Measurements from ENCODE around the gene PSMD14. TPM values are rescaled to one million over a fixed set of nuclear protein-coding genes. Genes with fewer than 3 reads are reported as not detected.

PSMD14 gene
- total and polyA plus RNA-seq, 2 donors (not counting 1 experiment from before 2014, with no cell fraction given) = 7.4 to 27.0 TPM

DNA sequence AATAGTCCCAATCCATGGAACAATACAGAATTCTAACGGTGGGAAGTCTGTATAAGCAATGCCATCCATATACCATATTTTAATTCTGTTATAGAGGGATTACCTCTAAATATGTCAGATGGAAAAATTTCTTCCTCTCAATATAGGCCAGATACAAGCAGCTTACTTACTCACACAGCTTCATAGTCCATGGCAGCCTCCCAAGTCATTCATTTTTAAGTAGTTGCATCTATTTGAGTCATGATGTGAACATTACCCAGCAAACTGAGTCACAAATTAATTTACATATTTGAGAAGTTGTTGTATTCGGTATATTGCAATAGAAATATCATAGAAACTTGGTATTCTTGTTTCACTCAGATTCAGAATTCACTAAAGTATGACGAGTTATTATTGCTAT is 128.2 kb downstream of the PSMD14 start:
- Histone ChIP-seq H3K79me2 (ENCODE audit: control insufficient read depth, insufficient read depth, low read length) (no peaks in the 10 kb centered on the region), H3K9ac (ENCODE audit: low read length) (no peak overlapping the region), H3K4me1 (ENCODE audit: control insufficient read depth in 2 of 2, insufficient read depth in 2 of 2, low read length in 2 of 2) (no peaks in the 10 kb centered on the region), H3K27ac (ENCODE audit: low read length in 2 of 2) (no peak overlapping the region), H2AFZ (ENCODE audit: insufficient read depth, low read depth, low read length, poor library complexity, severe bottlenecking) (no peak overlapping the region), H4K20me1 (ENCODE audit: control insufficient read depth, insufficient read depth, low read length, poor library complexity, severe bottlenecking) (no peaks in the 10 kb centered on the region), H3K9me3 (ENCODE audit: control extremely low read depth in 1 of 3, control insufficient read depth in 2 of 3, insufficient read depth in 1 of 3, low read length in 2 of 3) (peaks cover 0 to 4% (median 0%) of the 10 kb centered on the region in 3 donors), H3K36me3 (replicated peaks in 1 of 2; ENCODE audit: control extremely low read depth in 1 of 2, control insufficient read depth in 1 of 2, extremely low read depth in 1 of 2, insufficient read depth in 2 of 2, low read length in 1 of 2) (no peaks in the 10 kb centered on the region), H3K27me3 (replicated peaks in 1 of 4; ENCODE audit: control extremely low read depth in 1 of 4, control insufficient read depth in 3 of 4, insufficient read depth in 4 of 4, low read length in 3 of 4) (peaks cover 0 to 22% (median 4%) of the 10 kb centered on the region in 4 experiments), H3K4me2 (replicated peaks; ENCODE audit: low read depth, low read length, poor library complexity, severe bottlenecking) (no peak overlapping the region), H3K4me3 (ENCODE audit: control extremely low read depth in 1 of 5, extremely low read depth in 1 of 5, insufficient read depth in 1 of 5, low read depth in 2 of 5, low read length in 4 of 5) (no peak overlapping the region)
- Mint-ChIP-seq H3K9me3 (ENCODE audit: insufficient read depth) (no peaks in the 10 kb centered on the region), H3K27ac (no peak overlapping the region), H3K27me3 (peaks cover 45% of the 10 kb centered on the region), H3K4me3 (no peak overlapping the region), H3K4me1 (no peaks in the 10 kb centered on the region)
- TF ChIP-seq CTCF (IDR thresholded peaks at IDR 0.05) = no peak
- no peak for TF ChIP-seq EZH2 (IDR thresholded peaks at IDR 0.05; ENCODE audit: borderline replicate concordance, insufficient read depth, low read depth, low read length, poor library complexity, severe bottlenecking)
- DNase-seq (no peak), ATAC-seq (ENCODE audit: low read depth) (no peak)
- intact Hi-C loops (cut with micrococcal nuclease) = no loop called here
- WGBS (ENCODE audit: insufficient coverage) = no CpG with 5 or more reads among the region's 3 CpGs
- POLR2A ChIA-PET = no interaction called here
- CTCF ChIA-PET = no interaction called here

DNA sequence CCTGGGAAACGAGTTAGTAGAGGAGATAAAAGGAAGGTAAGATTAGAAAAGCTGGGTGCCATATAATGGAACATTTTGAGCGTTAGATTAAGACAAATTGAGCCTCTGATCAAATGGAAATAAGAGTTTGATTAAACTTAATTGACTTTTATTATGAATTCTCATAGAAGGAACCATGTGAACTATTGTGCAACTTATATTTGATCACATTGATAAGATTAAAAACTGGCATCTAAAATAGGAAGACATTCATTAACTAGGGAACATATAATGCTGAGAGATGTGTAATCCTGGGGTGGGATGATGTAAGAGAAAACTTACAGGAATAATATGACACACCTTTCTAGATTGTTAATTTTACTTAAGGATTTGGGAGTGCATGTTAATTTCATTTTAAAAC is 130.4 kb downstream of the PSMD14 start:
- peaks cover 0 to 4% (median 0%) of the 10 kb centered on the region in 3 donors for H3K9me3 ChIP-seq (ENCODE audit: control extremely low read depth in 1 of 3, control insufficient read depth in 2 of 3, insufficient read depth in 1 of 3, low read length in 2 of 3)
- no peak for ATAC-seq (ENCODE audit: low read depth)
- H3K79me2 ChIP-seq (ENCODE audit: control insufficient read depth, insufficient read depth, low read length) = no peaks in the 10 kb centered on the region
- H3K36me3 ChIP-seq (replicated peaks in 1 of 2; ENCODE audit: control extremely low read depth in 1 of 2, control insufficient read depth in 1 of 2, extremely low read depth in 1 of 2, insufficient read depth in 2 of 2, low read length in 1 of 2) = no peaks in the 10 kb centered on the region
- intact Hi-C loops (cut with micrococcal nuclease) = no loop called here
- no peak overlapping the region for H3K4me3 ChIP-seq (ENCODE audit: control extremely low read depth in 1 of 5, extremely low read depth in 1 of 5, insufficient read depth in 1 of 5, low read depth in 2 of 5, low read length in 4 of 5)
- Mint-ChIP-seq H3K4me3 (no peak overlapping the region), H3K27ac (no peak overlapping the region), H3K4me1 (no peaks in the 10 kb centered on the region), H3K9me3 (ENCODE audit: insufficient read depth) (no peaks in the 10 kb centered on the region), H3K27me3 (peaks cover 44% of the 10 kb centered on the region)
- WGBS (ENCODE audit: insufficient coverage) = 57% methylated on average over 1 of the region's 2 CpGs
- H3K4me1 ChIP-seq (ENCODE audit: control insufficient read depth in 2 of 2, insufficient read depth in 2 of 2, low read length in 2 of 2) = no peaks in the 10 kb centered on the region
- H3K9ac ChIP-seq (ENCODE audit: low read length) = no peak overlapping the region
- H3K27me3 ChIP-seq (replicated peaks in 1 of 4; ENCODE audit: control extremely low read depth in 1 of 4, control insufficient read depth in 3 of 4, insufficient read depth in 4 of 4, low read length in 3 of 4) = peaks cover 0 to 18% (median 1%) of the 10 kb centered on the region in 4 experiments
- H3K4me2 ChIP-seq (replicated peaks; ENCODE audit: low read depth, low read length, poor library complexity, severe bottlenecking) = no peak overlapping the region
- POLR2A ChIA-PET = no interaction called here
- TF ChIP-seq EZH2 (IDR thresholded peaks at IDR 0.05; ENCODE audit: borderline replicate concordance, insufficient read depth, low read depth, low read length, poor library complexity, severe bottlenecking) (no peak), CTCF (IDR thresholded peaks at IDR 0.05) (no peak)
- H3K27ac ChIP-seq (ENCODE audit: low read length in 2 of 2) = no peak overlapping the region
- H2AFZ ChIP-seq (ENCODE audit: insufficient read depth, low read depth, low read length, poor library complexity, severe bottlenecking) = no peak overlapping the region
- DNase-seq = no peak
- no peaks in the 10 kb centered on the region for H4K20me1 ChIP-seq (ENCODE audit: control insufficient read depth, insufficient read depth, low read length, poor library complexity, severe bottlenecking)
- CTCF ChIA-PET = no interaction called here

Data from B cell (primary cell).